ENCODE measurements around the gene RBPMS2.

RBPMS2 gene

GRCh38 chr15:64782751-64783150, 7.4 kb upstream of the RBPMS2 start:
- DNase-seq: no peak

DNA sequence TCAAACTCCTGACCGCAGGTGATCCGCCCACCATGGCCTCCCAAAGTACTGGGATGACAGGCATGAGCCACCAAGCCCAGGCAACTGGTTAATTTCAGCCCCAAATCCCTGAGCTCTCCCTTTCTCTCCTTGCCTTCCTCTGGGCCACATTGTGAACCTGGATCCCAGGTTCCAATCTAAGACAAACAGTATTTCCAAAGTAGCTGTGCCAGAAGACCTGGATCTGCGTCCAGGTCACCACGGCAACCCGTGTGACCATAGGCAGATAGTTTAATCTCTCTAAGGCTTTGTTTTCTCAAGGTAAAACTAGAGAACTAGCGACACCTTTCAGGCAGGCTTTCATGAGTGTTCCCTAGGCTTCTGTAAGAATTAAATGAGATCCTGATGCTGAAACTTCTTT, 5.9 kb upstream of the RBPMS2 start:
- DNase-seq: no peak

GRCh38 chr15:64780600-64781156, 5.3 kb upstream of the RBPMS2 start:
- no peak for DNase-seq

DNA sequence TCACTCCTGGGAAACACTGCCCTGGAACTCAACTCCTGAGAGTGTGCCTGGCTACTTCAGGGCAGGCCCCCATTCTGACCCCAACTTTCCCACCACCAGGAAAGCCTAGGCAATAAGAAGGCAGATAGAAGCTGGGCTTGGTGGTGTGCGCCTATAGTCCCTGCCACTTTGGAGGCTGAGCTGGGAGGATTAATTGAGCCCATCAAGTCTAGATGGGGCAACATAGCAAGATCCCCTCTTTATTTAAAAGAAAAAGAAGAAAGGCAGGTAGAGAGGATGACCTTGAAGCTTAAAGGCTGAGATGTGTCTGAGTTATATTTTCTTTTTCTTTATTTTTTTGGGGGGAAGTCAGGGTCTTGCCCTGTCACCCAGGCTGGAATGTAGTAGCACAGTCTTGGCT, 4.2 kb upstream of the RBPMS2 start:
- DNase-seq: no peak

DNA sequence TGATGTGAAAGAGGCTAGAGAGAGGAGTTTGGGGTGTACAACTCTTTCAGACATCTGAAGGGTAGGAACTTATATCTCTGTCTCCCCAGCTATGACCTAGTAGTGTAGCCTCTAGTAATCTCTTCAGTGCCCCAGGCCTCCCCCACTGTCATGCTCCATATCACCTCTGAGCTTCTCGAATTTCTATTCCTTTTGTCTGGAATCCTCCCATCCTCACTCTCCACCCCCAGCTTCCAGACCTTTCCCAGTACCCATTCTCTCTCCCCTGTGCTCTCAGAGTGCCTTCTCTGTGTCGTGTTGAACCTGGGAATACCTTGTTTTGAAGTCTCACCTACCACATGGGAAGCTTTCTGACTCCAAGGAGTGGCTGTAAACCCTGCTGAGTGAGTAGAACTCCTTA, 3.6 kb upstream of the RBPMS2 start:
- DNase-seq: no peak

- no peak for DNase-seq
Observed at GRCh38 chr15:64776402-64776786, 1.0 kb upstream of the RBPMS2 start.

DNA sequence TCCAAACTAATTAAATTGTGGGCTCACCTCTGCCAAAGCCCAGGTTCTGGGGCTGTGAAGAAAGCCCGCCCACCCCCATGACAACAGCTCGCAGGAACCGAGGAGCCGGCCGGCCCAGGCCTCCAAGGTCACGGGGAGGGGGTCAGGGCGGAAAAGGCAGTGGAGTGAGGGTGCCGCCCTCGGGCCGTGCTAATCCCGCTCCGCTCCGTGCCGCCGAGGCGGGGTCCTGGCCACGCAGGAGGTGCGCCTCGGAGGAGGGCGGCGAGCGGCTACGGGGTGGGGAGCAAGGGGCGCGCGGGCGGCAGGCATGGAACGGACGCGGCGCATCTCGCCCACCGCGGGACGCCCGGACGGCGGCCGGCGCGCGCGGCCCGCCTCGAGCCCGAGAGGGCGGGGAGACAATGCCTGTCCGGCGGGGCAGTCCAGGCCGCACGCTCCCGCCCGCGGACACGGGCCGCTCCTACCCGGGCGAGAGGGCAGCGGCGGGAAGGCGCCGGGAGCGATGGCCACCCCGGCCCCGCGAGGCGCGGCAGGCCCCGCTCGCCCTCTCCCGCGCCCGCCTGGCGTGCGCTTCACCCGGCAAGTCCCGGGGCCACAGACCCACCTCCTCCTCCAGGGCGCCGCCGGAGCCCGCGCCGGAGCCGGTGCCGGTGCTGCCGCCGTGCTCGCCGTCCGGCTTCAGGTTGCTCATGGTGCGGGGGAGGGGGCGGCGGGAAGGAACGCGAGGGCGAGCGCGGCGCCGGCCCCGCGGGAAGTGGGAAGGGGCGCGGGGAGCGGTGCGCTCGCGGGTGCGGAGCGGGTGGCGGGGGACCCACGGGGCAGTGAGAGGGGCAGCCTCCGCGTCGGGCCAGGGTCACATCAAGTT, 528 bp downstream of the RBPMS2 start:
- DNase-seq: no peak

GRCh38 chr15:64774037-64774628, 1.3 kb downstream of the RBPMS2 start:
- DNase-seq: no peak

- DNase-seq: no peak
Observed at GRCh38 chr15:64773606-64774005, 1.8 kb downstream of the RBPMS2 start.

GRCh38 chr15:64772964-64773363, 2.4 kb downstream of the RBPMS2 start:
- DNase-seq: no peak

GRCh38 chr15:64772488-64772887, 2.9 kb downstream of the RBPMS2 start:
- no peak for DNase-seq

DNA sequence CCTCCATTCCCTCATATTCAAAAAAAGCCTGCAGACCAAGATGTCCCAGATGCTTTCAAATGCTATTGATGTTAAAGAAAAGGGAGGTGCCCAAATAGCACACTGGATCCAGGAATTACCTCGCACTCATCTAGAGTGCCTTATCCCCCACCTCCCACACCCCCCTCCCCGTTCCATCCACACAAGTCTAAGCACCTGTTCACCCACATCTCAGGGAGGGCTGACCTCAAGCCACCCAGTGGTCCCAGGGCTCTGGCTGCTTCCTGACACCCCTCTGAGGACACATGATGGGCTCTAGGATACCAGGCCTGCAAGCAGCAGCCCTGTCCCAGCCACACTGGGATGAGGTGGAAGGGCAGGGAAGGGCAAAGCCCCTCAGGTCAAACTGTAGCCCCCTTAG, 4.8 kb downstream of the RBPMS2 start:
- DNase-seq: no peak

GRCh38 chr15:64767203-64767602, 8.2 kb downstream of the RBPMS2 start:
- no peak for DNase-seq

GRCh38 chr15:64766058-64766457, 9.3 kb downstream of the RBPMS2 start:
- no peak for DNase-seq

GRCh38 chr15:64763874-64764273, 11.5 kb downstream of the RBPMS2 start:
- DNase-seq: no peak

GRCh38 chr15:64763462-64763861, 11.9 kb downstream of the RBPMS2 start:
- no peak for DNase-seq

DNA sequence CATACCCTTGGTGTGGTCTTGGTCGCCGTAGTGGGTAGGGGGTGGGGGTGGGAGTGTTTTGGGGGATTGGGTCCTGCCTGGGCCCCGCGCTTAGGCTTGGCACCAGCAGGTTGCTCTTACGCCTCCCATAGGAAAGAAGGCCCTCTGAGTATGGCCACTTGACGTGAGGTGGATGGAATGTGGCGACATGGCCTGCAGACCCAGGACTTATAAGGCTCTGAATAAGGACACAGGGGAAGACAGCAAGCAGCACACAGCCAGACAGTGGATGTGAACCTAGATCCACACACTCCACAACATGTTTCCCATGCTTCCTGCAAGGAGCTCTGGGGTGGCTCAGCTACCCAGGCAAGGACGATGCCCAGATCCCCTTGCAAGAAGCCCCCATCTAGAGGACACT, 12.4 kb downstream of the RBPMS2 start:
- no peak for DNase-seq

GRCh38 chr15:64762546-64762945, 12.8 kb downstream of the RBPMS2 start:
- no peak for DNase-seq

GRCh38 chr15:64761156-64761555, 14.2 kb downstream of the RBPMS2 start:
- DNase-seq: no peak

DNA sequence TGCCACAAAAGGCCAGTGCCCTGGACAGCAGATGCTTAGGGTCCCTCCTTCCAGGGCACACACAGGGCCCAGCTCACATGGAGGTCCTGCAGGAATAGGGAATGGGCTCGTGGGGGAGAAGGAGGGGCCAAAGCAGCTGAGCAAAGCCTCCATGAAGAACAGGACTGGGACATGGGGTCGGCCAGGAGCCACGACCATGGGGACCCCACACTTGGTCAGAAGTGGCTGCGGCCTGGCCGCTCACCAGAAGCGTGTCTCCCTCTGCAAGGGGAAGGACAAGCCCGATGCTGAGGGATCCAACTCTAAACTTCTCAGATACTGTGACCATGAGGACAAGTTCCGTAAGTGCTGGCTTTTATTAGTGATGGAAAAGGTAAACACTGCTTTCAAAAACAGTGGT, 15.3 kb downstream of the RBPMS2 start:
- no peak for DNase-seq

DNA sequence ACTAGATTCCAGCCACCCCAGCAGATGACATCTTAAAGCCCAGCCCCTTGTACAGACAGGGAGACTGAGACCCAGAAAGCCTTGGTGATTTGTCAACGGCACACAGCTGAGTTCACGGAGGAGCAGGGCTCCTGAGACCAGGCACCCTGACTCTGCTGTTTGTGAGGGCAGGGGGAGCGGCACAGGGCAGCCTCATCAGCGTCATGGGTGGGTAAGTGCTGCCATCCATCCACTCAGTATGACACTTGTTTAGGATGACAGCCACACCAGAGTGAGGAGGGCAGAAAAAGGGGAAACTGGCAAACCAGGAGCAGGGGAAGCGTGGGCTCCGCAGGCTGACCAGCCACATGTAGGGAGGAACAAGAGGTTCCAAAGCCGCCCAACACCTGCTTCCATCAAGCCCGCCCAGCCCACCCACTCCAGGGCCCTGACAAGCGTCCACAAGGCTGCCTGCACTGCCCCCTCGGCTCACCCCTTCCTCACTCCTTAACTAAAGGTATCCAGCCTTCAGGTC, 19.9 kb downstream of the RBPMS2 start:
- no peak for DNase-seq

DNA sequence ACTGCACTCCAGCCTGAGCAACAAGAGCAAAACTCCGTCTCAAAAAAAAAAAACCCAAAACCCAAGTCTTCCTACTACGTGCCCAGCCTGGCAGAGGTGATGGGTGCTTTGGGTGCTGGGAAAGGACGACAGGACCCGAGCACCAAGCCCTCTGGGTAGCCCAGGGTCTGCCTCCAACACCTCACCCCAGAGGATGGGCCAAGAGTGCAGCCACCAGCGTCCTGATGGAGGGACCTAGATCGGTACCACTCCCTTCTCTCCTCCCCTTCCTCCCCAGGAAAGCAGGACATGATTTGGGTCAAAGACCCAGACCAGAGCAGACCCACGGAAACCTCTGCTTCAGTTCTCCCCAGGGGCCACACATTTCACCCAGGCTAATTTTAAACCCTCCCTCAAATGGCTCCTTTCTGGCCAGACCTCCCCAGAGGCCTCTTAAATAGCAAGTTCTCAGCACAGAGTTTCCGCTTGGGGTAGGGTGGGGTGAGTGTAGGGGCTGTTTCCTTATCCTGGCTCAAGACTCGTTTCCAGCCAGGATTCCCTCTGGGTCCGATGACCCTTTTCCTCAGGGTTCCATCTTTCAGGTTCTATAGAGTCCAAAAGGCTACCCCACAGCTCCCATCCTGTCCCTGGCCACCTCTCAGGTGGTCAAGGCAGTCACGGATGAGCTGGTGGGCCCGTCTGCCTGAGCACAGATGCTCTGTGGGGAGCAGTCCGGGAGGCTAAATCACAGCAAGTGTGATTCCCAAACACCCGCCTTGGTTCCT, 20.5 kb downstream of the RBPMS2 start:
- no peak for DNase-seq

GRCh38 chr15:64753480-64754185, 21.8 kb downstream of the RBPMS2 start:
- no peak for DNase-seq

Data from DMS153 (cell line).